ENCODE results near the gene CASZ1. TPM values are rescaled to one million over a fixed set of nuclear protein-coding genes. Genes with fewer than 3 reads are reported as not detected.

The CASZ1 gene
- total and polyA plus RNA-seq, 9 donors = 2.4 to 15.7 (median 4.0) TPM

DNA sequence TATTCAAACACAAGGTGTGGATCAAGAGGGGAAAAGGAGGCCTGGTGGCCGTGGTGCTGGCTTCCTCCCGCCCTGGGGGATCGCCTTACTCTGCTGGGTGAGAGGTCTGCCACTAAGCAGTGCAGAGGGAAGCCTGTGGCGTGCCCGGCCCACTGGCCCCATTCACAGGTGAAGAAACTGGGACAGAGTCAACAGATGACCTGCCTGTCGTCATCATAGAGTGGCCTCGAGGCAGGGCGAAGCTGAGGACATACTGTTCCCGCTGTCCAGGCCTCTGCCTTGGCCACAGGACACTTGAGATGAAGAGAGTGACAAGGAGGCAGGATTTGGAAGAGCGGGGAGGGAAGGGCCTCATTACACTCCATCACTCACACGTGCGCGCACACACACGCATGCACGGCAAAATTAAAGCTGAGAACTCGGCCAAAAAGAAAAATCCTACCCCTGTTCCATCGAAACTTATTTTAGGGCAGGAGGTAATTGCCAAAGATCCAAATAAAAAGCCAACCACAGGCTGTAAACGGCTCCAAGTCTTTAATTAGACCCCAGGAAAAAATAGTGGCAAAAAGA lies 50.5 kb downstream of the CASZ1 start:
- Histone ChIP-seq H3K27ac (no peak overlapping the region), H3K27me3 (no peaks in the 10 kb centered on the region), H3K4me3 (no peak overlapping the region), H3K4me1 (ENCODE audit: insufficient read depth) (no peaks in the 10 kb centered on the region), H3K36me3 (no peaks in the 10 kb centered on the region), H3K9me3 (no peaks in the 10 kb centered on the region)
- DNase-seq = no peak
- 90 to 92% (median 90%) methylated on average over 18 of the region's 18 CpGs for WGBS, 3 donors
- intact Hi-C loops (cut with DNase I) = no loop called here
- TF ChIP-seq, protein P1, sequence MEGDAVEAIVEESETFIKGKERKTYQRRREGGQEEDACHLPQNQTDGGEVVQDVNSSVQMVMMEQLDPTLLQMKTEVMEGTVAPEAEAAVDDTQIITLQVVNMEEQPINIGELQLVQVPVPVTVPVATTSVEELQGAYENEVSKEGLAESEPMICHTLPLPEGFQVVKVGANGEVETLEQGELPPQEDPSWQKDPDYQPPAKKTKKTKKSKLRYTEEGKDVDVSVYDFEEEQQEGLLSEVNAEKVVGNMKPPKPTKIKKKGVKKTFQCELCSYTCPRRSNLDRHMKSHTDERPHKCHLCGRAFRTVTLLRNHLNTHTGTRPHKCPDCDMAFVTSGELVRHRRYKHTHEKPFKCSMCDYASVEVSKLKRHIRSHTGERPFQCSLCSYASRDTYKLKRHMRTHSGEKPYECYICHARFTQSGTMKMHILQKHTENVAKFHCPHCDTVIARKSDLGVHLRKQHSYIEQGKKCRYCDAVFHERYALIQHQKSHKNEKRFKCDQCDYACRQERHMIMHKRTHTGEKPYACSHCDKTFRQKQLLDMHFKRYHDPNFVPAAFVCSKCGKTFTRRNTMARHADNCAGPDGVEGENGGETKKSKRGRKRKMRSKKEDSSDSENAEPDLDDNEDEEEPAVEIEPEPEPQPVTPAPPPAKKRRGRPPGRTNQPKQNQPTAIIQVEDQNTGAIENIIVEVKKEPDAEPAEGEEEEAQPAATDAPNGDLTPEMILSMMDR (IDR thresholded peaks at IDR 0.05) = no peak
- no peak for TF ChIP-seq EP300 (IDR thresholded peaks at IDR 0.05)
- no peak for TF ChIP-seq POLR2A (IDR thresholded peaks at IDR 0.05)

DNA sequence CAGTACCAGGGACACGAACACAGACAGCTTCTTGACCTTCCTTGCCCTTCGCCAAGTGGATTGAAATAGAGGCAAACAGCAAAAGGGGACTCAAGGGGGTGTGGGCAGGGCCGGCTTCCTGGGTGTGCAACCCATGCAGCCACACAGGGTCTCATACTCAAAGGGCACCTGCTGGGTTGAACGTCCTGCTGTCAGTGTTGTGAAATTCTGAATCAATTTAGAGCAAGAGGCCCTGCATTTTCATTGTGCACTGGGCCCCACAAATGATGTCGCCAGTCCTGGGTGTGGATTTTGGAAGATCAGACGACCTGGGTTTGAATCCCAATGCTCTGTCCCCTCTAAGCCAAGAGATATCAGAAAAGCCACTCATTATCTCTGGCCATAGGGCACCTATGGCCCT lies 51.1 kb downstream of the CASZ1 start:
- Histone ChIP-seq H3K9me3 (no peaks in the 10 kb centered on the region), H3K4me1 (ENCODE audit: insufficient read depth) (no peaks in the 10 kb centered on the region), H3K27me3 (no peaks in the 10 kb centered on the region), H3K27ac (no peak overlapping the region), H3K36me3 (no peaks in the 10 kb centered on the region), H3K4me3 (no peak overlapping the region)
- DNase-seq = no peak
- TF ChIP-seq POLR2A (IDR thresholded peaks at IDR 0.05) = no peak
- no peak for TF ChIP-seq EP300 (IDR thresholded peaks at IDR 0.05)
- TF ChIP-seq, protein P1 (IDR thresholded peaks at IDR 0.05) = no peak
- intact Hi-C loops (cut with DNase I) = no loop called here
- 84 to 88% (median 85%) methylated on average over 6 of the region's 6 CpGs for WGBS, 3 donors

DNA sequence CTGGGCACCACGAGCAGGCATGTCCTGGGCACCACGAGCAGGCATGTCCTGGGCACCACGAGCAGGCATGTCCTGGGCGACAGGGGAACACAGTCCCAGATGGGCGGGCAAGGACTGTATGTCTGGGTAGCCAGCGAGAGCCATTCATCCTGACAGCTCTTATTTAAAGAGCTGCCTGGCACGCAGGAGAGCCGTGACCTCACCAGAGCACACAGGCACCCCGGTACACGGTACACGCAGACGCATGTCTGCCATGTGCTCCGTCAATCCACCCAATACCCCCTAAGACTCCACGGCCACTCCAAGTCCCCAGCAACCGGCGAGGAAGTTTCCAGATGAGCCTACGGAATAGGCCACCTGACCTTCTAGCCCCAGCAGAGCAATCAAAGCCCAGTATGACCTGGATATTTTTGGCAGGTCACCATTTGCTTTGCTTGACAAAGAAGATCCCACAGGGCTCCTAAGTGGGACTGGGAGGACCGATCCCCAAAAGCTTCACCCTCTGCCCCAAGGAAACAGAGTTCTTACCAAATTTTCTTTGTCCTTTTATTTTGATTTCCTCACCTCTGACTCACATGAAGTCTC lies 51.7 kb downstream of the CASZ1 start:
- TF ChIP-seq POLR2A (IDR thresholded peaks at IDR 0.05) (no peak), EP300 (IDR thresholded peaks at IDR 0.05) (no peak)
- TF ChIP-seq, protein P1 (IDR thresholded peaks at IDR 0.05) = no peak
- intact Hi-C loops (cut with DNase I) = no loop called here
- Histone ChIP-seq H3K4me1 (ENCODE audit: insufficient read depth) (no peaks in the 10 kb centered on the region), H3K9me3 (no peaks in the 10 kb centered on the region), H3K27ac (no peak overlapping the region), H3K4me3 (no peak overlapping the region), H3K36me3 (no peaks in the 10 kb centered on the region), H3K27me3 (no peaks in the 10 kb centered on the region)
- WGBS, 3 donors = 89 to 95% (median 94%) methylated on average over 14 to 18 of the region's 18 CpGs
- no peak for DNase-seq

DNA sequence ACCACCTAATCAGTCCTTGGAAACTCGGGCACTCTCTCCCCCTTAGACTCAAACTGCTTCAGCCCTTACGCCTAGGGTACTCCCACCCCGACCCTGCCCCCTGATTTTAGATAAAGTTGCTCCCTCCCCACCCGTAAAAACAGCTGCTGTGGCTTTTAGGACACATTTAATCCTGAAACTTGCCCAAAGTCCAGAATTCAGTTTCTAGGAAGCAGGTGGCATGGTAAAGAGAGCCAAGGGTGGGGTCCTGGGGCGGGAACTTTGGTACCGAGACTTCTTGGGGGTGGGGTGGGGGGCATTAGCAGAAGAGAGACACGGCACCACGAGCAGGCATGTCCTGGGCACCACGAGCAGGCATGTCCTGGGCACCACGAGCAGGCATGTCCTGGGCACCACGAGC lies 52.4 kb downstream of the CASZ1 start:
- TF ChIP-seq POLR2A (IDR thresholded peaks at IDR 0.05) (no peak), EP300 (IDR thresholded peaks at IDR 0.05) (no peak)
- TF ChIP-seq, protein P1 (IDR thresholded peaks at IDR 0.05) = no peak
- no peaks in the 10 kb centered on the region for H3K4me1 ChIP-seq (ENCODE audit: insufficient read depth)
- intact Hi-C loops (cut with DNase I) = no loop called here
- H3K4me3 ChIP-seq = no peak overlapping the region
- H3K27me3 ChIP-seq = no peaks in the 10 kb centered on the region
- WGBS, 3 donors = 35 to 49% (median 48%) methylated on average over 9 to 11 of the region's 11 CpGs
- no peaks in the 10 kb centered on the region for H3K9me3 ChIP-seq
- H3K27ac ChIP-seq = no peak overlapping the region
- no peak for DNase-seq
- H3K36me3 ChIP-seq = no peaks in the 10 kb centered on the region
